ENCODE data around the gene ADIPOR2.
"Not testable (repeated sequence)": the region's sequence is repeated elsewhere in the genome, so short reads cannot be mapped to it uniquely, and the experiment has no call there.

The ADIPOR2 gene

DNA sequence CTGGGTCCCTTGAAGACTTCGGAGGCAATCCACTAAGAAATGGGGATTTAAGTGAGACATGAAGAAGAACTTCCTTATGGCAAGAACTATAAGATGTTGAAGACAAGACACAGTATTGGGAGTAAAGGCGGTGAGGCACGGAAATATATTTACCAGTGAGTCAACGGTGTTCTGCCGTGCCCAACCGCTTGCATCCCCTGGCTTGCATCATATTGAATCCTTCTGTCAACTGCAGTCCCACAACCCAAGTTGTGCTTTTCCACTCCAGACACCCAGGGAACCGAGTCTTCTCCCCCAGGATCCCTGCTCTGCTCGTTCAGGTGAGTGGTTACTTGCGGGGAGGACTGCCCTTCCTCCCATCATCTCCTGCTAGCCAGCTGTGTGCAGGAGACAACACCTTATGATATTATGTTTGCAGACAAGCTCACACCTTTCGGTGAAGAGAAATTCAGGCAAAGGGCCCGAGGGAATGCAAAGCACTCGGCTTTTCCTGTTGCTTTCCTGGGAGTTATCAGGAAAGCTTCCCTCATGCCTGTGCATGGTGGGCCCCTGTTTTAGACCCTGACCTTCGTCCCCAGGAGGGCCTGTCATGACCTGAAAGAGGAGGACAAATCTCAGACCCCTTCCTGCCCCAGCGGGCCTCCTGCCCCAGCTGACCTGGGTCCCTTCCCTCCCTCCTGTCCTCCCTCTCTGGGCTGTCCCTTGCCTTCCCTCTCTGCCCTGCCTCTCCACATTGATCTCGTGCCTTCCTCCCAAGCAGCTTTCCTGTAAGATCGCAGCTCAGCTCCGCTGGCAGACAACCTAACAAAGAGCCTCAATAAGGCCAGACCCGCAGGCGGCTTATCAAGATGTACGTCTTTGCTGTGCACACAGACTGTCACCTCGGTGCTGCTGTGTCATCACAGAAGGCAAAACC is 125.2 kb downstream of the ADIPOR2 start:
- no peak for DNase-seq

DNA sequence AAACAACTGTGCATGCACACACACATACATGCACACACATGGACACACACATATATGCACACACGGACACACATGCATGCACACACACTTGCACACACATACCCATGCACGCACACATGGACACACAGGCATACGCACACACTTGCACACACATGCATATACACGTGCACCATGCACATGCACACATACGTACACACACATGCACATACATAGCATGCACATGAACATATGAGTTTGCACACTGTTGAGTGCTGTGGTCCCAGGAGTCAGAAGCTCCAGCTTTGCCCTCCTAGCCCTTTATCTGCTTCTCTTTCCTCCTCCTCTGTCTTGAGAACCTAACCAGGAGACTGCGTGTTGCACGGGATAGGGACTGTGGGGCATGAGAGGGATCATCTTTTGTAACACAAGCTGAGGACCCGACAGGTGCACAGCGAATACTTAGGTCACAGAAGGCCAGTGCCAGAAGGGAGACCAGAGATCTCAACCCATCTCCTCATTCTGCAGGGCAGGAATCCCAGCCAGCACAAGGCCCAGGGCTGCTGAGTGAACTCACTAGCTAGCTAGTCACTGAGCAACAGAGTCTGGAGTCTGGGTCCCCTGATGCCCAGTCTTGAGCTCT is 126.0 kb downstream of the ADIPOR2 start:
- no peak for DNase-seq

DNA sequence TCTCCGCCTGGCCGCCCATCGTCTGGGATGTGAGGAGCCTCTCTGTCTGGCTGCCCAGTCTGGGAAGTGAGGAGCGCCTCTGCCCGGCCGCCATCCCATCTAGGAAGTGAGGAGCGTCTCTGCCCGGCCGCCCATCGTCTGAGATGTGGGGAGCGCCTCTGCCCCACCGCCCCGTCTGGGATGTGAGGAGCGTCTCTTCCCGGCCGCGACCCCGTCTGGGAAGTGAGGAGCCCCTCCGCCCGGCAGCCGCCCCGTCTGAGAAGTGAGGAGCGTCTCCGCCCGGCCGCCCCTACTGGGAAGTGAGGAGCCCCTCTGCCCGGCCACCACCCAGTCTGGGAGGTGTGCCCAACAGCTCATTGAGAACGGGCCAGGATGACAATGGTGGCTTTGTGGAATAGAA is 127.1 kb downstream of the ADIPOR2 start:
- DNase-seq, result not testable (repeated sequence)

DNA sequence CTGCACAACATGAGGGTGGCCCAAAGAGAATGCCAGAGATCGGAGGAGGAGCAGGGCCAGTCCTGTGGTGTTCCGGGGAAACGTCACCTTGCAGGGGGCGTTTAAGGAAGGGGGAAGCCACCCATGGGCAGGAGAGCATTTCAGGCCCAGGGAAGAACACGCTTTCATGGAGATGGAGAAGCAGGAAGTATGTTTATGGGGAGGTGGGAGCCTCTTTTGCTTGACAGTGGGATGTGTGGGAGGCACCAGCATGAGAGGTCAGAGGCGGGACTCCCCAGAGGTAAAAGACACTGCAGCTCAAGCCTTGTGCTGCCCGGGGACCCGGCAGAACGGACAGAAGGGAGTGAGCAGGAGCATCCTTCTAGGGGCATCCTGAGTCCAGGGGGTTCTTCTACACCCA is 128.2 kb downstream of the ADIPOR2 start:
- no peak for DNase-seq

DNA sequence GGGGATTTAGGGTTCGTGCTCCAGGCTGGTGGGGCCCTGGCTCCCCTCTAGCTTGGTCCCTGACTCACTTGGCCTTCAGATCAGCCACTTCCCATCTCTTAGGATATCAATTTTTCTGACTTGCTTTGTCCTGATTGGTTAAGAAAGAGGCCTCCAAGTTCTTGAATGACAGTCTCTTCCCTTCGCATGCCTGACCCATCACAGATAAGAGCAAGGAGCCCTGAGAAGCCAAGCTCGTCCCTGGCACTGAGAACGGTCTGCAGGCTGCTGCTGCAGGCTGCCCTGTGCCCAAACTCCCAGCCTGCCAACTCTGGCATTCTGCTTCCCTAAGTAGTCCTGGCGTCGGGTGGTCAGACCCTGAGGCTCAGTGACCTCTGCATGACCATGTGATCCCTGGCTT is 128.7 kb downstream of the ADIPOR2 start:
- DNase-seq, result no peak

DNA sequence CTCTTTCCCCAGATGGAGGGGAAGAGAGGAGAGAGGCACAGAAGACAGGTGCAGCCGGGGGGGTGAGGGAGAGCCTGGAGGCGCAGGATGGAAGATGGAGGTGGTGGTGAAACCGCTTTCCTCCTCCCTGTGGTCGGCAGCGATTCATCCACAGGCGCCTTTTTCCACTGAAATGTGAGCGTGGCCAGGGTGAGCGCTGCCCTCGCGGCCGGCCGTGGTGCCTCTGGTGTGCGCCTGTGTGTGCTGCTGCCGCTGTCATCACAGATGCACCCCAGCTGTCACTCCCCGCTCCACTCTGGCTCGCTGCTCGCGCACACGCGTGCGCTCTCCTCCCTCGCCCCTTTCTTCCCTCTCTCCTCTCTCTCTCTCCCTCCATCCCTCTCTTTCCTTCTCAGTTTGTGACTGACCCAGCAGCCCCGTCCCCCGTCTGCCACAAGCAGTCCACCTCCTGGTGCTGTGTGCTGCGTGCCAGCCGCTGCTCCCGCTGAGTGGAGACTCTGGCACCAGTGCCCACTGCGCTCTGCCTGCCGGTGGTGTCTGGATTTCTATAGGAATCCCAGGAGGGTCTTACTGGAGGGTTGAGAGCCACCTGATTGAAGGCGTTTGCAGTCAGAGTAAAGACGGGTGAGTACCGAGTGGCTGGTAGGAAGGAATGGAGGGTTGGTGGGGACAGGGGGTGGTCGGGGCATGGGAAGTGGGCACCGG is 129.5 kb downstream of the ADIPOR2 start, which contains the start of gene LRTM2:
TSS of gene LRTM2 (plus strand) at position 375 of the 705 bp plus-strand sequence. CDS start 7,584 bp downstream, outside the sequence.
- no peak for DNase-seq

DNA sequence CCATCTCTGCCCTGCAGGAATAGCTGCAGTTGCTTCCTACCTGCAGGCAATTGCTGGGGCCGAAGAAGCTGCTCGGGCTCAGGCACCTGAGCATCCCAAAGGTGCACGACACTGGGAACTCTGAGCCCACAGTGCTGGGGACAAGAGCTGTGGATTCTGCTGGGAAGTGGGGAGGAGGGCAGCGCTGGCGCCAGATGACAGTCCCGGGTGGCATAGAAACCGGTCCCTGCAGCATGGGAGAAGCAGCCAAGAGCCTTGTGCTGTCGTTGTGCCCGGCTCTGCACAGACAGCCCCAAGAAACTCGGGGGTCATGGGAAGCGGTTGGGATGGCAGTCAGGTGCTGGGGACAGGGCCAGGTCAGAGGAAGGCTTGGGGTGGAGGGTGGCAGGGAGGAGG is 130.0 kb downstream of the ADIPOR2 start:
- DNase-seq, result no peak

DNA sequence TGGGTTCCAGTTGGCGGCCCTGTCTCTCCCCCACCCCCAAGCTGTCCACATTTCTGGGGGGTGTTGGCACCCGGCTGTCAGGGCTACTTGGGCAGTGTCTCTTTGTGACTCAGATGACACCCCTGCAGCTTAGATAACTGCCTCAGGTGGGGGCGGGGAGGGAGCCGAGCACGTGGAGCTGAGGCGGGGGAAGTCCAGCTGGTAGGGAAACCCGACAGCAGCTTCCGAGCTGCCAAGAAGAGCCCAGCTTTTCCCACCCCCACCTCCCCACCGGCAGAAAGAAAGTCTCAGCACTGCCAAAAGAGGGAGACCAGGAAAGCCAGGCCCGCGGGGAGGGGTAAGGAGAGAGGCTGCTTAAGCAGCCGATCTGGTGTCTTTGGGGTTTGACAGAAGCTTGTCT is 130.9 kb downstream of the ADIPOR2 start:
- DNase-seq, result no peak

DNA sequence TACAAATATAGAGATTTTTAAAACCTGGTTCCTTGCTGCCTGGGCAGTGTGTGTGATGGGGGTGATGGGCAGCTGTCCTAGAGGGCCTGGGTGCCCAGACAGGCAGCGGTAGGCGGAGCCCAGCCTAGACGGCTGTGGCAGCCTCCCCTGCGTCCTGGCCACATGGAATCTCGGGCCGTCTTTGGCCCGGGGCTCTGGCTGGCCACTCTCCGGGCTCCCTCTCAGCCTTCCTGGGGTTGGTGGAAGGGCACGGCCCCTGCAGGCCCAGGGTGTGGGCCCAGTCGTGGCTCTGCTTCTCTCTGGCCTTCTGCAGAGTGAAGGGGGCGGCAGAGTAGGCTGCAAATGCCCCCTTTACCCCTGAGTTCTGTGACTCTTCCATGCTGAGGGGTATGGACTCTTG is 131.8 kb downstream of the ADIPOR2 start:
- DNase-seq, result no peak

DNA sequence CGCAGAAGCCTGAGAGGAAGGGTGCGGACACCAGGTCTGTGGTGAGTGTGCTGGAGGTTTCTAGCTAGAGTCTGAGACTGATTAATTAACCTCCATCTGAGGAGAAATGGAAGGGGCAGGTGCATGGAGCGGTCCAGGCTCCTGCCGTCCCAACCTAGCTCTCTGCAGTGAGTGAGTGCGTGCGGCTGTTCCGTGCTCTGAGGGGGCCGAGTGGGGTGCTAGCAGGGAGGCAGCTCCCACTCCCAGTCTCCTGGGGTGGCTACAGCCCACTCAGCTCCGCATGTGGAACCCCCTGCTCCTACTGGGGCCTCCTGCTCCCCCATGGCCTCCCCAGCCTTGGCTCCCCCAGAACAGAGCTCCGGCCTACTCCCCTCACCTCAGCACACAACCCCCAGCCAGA is 132.4 kb downstream of the ADIPOR2 start:
- no peak for DNase-seq

DNA sequence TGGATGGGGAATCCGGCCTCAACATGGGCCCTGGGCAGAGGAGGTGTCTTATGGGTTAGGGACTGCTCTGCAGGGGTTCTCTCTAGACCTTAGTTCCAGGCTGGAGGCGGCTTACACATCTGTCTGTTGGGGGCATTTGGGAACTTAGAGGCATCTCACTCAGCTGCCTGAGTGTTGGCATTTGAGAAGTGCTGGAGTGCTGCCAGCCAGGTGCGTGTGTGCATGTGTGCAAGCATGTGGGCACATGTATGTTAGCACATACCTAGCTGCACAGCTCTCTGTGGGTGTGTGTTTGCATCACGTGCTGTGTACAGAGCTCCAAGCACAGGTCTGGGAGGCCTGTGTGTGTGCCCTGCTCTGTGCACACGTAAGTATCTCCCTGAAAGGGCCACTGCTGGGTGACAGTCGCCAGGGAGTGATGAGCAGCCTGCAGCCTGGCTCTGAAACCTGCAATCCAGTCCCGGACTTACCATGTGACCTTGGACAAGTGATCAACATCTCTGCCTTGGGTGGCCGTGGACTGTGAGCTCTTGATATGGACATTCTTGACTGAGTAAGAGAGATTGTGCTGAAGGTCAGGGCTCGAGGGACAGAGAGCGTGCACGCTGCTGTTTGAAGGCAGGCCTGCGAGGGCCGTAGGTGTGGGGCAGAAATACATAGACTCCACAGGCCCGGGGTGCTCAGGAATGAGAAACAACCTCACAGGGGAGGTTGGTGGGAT is 134.7 kb downstream of the ADIPOR2 start:
- DNase-seq, result no peak

DNA sequence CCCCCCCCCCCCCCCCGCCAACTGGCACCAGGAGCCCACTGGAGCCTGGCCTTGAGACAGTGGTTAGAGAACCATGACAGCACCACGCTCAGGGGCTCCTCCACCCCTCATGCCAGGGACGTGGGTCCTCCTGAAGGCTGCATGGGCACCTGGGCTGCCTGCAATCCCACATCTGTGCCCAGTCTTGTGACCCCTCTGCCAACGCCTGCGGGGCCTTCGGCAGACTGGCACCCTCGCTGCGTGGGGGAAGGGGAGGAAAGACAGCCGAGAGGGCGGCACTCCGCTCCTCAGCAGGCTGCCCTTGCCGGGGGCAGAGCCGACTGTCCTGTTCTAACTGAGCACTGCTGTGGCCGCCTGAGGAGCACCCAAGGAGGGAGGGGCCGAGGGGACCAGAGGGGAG is 135.5 kb downstream of the ADIPOR2 start:
- DNase-seq, result no peak

DNA sequence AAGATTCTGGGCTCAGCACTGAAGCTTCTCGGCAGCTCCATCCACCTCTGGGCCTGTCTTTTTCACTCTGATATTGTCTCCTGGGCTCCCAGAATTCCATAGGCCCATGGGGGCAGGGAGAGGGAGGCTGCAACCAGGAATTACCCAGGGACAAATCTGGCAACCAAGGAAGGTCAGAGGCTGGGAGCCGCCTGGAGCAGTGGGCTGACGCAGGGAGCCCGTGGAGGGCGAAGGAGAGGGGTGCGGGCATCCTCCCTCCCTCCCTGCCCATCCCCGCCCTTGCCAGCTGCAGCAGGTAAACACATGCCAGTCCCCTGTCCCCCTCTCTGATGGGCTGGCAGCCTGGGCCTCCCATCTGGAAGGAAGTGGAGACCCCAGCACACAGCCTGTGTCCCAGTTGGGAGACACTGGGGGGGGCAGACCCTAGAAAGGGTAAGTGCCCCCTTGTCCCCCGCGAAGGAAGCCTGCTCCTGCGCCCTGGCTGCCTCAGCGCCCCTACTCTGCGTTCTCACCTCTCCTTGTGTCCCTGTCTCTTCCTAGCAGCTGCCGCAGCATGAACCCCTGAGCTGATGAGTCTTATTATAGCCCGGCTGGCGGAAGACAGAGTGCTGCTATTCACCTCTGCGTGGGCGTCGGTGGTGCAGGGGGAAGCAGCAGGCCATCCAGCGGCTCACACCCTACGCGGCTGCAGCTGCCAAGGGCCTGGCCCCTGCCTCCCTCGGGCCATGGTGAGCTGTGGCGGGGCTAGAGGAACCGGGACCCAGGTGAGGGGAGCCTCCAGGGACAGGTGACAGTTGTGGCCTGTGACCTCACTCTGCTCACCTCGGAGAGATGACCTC is 136.2 kb downstream of the ADIPOR2 start:
- no peak for DNase-seq

DNA sequence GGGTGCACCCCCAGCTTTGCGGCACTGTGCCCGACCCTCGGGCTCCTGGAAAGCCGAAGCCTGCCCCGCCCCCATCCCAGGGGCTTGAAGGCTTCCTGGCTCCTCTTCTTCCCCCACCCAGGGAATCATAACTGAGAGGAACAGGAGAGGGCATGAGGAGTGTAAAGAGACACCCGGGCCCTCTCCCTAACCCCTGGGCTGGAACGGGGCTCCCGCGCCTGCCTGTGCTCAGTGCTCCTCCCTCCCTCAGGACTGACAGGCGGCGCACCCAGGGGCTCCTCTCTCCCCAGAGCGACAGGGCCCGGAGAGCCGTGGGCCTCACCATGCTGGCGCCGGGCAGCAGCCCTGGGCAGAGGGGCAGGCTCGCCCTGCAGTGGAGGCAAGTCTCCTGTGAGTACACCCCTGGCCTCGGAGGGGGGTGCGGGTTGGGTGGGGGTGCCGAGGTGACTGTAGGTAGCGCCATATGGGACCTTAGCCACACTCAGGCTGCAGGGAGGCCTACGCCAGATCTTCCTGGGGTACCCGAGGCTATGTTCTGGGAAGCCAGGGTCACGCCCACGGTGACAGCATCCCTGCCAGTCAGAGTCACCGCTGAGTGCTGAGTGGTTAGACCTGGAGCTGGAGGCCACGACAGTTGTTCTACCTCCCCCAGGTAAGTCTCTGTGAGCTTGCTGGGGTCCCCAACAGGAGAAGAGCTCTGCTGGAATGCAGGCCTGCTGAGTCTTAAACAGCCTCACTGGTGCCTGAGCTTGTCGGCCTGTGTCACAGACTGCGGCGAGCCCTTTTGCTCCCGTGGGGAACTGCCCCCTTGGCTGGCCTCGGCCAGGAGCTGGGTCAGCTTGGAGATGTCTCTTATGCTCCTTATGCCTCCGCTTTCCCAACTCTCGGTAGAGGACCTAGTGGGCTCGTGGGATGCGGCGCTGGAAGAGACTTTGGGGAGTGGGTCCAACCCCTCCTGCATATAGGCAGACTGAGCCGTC is 137.2 kb downstream of the ADIPOR2 start:
- DNase-seq, result no peak

DNA sequence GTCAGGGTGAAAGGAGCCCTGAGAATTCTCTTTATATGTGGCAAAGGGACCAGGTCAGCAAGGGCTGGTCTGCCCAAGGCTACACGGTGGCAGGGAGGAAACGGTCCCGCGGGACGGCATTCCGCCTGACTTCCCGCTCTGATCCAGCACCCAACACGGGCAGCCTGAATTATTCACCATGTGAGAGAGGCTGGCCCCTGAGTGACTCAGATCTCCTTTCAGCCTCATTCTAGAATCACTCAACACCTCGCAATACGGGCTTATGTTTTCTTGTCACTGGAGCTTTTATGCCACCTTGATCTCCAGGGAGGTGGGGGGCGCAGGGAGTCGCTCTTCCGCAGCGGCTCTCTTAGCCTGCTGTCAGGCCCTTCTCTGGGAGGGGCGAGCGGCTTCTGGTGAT is 138.0 kb downstream of the ADIPOR2 start:
- DNase-seq, result no peak

DNA sequence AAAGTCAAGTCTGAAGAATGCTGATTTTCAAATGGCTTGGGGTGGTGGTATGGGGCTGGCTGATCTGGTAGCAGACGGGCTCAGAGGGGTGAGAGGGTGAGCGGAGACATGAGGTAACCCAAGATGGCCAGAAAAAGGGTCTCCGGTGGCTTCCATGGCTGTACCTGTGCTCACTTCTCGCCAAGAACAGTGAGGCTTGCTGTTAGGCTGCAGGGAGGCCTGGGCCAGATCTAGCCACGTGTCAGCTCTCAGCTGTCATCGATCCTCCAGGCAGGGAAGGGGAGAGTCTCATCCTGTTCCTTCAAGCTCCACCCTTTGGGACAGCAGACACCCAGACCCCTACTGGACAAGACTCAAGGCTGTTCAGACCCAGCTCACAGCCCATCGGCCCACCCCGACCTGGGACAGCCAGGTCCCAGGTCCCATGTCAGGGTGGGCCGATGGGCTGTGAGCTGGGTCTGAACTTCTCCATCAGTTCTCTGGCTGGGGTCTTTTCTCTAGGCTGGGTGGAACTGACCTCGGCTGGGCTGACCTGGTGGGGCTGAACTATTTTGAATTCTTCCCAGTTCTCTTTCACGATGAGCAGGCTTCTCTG is 138.5 kb downstream of the ADIPOR2 start:
- no peak for DNase-seq

DNA sequence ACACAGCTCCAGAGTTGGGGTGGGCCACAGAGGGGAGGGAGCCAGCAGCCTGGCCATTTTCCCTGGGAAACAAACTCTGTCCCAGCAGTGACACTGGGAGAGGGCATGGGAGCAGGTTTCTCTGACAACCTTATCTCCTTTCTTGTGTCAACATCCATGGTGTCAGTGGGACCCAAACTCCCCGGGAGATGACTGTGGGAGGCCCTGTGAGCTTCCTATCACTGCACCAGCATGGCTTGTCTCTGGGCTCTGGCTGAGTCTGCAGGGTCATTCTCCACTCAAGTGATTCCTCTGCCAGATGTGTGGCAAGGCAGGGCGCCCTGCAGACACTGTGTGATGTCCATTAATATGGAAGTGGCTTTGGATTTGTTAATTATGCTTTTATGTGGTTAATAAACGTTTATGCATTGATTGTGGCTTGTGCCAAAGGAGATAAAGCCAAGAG is 139.6 kb downstream of the ADIPOR2 start:
- DNase-seq, result no peak

DNA sequence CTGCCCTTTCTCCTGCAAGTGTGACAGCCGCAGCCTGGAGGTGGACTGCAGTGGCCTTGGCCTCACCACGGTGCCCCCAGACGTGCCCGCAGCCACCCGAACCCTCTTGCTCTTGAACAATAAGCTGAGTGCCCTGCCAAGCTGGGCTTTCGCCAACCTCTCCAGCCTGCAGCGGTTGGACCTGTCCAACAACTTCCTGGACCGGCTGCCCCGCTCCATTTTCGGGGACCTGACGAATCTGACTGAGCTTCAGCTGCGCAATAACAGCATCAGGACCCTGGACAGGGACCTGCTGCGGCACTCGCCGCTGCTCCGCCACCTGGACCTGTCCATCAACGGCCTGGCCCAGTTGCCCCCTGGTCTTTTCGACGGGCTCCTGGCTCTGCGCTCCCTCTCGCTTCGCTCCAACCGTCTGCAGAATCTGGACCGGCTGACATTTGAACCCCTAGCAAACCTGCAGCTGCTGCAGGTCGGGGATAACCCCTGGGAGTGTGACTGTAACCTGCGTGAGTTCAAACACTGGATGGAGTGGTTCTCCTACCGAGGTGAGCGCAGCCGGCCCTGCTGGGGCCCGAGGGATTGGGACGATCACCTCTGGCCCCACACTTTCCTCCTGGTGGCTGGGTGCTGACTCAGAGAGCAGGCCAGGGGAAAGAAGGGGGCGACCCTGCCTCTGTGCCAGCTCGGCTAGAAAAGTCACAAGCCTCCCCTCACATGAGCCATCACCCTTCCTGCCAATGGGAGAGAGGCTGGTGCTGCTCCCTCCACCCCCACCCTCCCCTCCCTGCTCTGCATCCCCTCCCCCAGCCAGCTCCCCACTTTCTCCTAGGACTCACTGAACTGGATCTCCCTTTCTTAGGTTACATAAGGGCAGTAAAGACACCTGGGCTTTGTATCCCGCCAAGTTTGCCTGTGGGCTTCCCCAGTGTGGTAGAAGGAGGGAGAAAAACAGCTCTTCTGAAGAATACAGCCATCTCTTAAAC is 140.4 kb downstream of the ADIPOR2 start:
- no peak for DNase-seq
